GM12801 (cell line): ENCODE results near the gene PARVB.

ENCODE experiments used
- CTCF ChIP-seq: IDR thresholded peaks from one replicate; pipeline ENCODE4 v1.5.1; 2011; ENCODE audit warnings: control low read depth; ENCODE audit not compliant: insufficient read length; ENCODE audit errors: extremely low read depth

The PARVB gene

DNA sequence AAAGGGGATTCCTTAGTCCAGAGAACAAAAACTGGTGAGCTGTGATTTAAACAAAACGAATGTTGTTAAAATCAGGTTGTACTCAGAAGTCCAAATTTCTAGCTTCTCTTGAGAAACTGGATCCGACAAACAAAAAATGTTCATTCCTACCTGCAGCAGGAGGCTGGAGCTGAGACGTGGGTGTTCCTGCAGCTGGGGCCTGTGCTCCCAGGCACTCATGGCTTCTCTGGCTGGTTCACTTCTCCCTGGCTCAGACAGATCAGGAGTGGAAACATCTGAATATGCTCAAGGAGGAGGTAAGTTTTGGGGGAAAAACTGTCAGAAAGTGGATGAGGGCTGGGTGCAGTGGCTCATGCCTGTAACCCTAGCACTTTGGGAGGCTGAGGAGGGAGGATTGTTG lies 24.7 kb upstream of the PARVB start:
- no peak for TF ChIP-seq CTCF

GRCh38 chr22:44000123-44000522 lies 24.0 kb upstream of the PARVB start:
- TF ChIP-seq CTCF, result no peak

DNA sequence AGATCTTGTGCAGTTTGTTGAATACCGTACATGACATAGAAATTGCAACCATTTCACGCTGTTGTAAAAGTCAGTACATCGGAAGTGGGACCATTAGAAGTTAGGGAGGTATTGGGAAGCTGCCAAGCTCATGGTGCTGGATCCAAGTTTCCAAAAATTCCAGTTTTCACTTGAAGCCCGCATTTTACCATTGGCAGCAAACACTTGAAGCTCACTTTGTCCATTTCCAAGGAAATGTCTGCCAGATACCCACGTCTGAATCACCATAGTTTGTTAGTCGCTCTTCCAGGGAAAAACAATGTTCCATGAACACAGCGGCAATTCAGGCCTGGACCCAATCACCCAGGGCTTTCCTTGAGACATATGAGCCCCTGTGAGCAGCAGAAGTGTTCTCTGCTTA lies 22.6 kb upstream of the PARVB start:
- no peak for TF ChIP-seq CTCF

GRCh38 chr22:44002324-44002723 lies 21.8 kb upstream of the PARVB start:
- TF ChIP-seq CTCF, result no peak

- TF ChIP-seq CTCF, result no peak
These were observed 21.1 kb upstream of the PARVB start for GRCh38 chr22:44002997-44003396.

DNA sequence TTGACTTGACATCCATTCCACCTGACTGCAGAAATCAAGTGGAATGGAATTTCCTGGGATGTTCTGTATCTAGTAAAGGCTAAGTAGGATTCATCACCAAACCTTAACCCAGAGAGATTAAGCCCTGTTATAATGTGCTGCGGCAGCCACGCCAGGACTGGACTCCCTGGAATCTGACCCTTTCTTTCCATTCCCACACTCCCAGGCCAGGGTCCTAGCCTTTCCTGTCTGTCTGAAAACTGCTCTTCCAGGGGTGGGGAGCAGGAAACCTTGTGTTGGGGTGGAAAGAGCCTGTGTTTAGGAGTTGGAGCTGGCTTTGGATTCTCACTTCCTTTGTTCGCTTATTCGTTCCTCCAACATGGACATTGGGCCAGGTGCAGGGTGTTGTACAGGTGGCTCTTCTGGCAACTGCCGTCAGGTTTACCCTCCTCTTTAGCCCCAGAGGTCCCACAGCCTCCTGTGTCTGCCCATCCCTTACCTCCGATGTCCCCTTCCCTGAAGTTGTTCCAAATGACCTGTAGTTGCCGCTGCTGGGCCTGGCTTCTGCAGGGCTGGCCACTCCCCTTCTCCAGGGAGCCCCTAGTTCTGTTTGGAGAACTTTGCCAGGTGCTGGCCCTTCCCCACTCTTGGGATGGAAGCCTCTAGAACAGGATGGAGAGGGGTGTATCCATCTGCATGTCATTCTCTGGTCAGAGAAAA lies 20.5 kb upstream of the PARVB start:
- TF ChIP-seq CTCF, result no peak

GRCh38 chr22:44004104-44004460 lies 20.0 kb upstream of the PARVB start:
- TF ChIP-seq CTCF, result no peak
